ENCODE results near the gene GNG13.
"Not testable (repeated sequence)": the region's sequence is repeated elsewhere in the genome, so short reads cannot be mapped to it uniquely, and the experiment has no call there.

The GNG13 gene

DNA sequence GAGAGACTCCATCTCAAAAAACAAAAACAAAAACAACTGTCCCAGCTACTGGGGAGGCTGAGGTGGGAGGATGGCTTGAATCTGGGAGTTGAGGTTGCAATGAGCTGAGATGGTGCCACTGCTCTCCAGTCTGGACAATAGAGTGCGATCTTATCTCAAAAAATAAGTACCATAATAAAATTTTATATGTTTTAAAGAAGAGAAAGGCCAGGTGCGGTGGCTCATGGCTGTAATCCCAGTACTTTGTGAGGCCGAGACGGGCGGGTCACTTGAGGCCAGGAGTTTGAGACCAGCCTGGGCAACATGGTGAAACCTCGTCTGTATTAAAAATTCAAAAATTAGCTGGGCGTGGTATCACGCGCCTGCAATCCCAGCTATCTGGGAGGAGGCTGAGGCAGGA, 23.7 kb downstream of the GNG13 start:
- DNase-seq (ENCODE audit: low read depth): no peak

DNA sequence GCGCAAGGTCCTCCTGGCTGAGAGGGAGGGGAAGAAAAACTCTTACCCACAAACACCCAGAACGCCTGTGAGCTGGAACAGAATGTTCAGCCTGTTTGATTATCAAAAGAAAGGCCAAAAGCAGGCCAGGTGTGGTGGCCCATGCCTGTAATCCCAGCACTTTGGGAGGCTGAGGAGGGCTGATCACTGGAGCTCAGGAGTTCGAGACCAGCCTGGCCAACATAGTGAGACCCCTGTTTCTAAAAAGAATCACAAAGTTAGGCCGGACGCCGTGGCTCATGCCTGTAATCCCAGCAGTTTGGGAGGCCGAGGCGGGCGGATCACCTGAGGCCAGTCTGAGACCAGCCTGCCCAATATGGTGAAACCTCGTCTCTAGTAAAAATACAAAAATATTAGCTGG, 24.2 kb downstream of the GNG13 start:
- DNase-seq (ENCODE audit: low read depth): not testable (repeated sequence)

DNA sequence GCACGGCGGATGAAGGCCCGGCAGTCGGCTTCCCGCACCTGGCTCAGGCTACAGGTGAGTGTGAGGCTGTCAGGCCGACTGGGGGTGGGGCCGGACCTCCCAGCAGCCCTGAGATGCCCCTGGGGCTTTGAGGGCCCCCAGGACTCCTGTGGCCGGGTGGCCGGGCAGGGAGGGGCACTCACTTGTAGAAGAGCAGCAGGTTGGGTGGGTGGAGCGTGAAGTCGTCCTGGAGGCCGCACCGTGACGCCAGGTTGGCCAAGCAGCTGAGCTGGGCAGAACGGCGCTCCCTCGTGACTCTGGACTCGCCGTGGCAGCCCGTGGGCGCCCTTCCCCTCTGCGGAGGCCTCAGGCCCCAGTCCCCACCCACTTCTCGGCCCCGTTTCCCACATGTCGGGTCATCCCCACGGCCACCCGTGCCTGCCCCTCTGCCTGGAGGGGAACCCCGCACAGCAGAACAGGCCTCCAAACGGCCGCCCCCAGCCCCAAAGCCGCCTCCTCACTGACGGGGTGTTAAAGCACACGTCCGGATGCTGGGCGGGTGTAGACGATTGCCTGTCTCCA, 25.2 kb downstream of the GNG13 start:
- DNase-seq (ENCODE audit: low read depth): no peak

DNA sequence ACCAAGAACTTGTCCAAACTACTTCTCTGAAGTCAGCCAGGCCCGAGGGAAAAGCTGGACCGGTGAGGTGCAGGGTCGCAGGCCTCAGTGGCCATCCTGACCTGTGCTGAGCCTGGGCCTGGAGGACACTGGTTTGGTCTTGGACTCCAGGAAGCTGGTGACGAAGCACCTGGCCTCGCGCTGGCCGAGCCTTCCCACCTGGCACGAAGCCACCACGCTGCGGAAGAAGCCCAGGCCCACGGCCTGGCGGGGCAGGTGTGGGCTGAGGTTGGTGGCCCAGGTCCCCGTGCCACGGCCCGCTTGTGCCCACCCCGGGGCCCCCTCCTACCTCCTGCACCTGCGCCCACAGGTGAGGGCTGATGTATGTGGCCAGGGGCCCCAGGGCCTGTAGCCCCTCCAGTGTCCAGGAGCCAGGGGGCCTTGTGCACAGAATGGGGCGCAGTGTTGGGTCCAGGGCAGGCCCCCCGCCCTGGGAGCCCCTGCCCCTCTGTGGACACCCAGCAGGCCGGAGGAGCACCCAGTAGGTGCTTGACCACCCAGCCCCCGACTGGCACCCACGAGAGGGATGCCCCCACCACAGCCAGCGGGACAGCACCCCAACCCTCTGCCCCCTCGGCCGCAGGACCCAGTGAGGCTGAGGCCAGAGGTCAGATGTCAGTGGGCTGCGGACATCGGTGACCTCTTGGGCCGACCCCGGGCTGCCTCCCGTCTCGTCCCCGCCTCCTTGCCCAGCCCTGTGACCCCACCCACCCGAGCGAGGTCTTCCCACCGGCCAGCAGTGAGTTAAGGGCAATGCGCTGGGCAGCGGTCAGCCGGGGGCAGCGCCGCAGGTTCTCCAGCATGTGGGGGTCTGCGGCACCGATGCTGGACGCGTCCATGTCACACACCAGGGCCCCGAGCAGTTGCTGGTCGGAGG, 26.2 kb downstream of the GNG13 start:
- DNase-seq (ENCODE audit: low read depth): no peak

DNA sequence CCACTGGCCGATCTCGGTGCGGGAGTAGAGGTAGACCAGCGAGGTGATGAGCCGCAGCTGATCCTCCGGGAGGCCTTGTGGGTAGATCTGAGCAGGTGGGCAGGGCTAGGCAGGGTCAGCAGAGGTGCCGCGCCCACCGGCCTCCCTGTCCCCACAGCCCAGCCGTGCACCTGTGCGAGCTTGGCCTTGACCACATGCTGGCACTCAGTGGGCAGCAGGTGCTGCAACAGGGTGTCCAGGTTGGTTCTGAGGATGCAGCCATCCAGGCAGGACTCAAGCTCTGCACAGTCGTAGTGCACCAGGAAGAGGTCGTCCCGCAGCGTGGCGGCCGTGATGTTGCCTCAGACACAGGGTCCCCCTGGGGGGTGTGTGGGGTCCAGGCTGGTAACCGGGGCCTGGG, 27.6 kb downstream of the GNG13 start:
- DNase-seq (ENCODE audit: low read depth): no peak

DNA sequence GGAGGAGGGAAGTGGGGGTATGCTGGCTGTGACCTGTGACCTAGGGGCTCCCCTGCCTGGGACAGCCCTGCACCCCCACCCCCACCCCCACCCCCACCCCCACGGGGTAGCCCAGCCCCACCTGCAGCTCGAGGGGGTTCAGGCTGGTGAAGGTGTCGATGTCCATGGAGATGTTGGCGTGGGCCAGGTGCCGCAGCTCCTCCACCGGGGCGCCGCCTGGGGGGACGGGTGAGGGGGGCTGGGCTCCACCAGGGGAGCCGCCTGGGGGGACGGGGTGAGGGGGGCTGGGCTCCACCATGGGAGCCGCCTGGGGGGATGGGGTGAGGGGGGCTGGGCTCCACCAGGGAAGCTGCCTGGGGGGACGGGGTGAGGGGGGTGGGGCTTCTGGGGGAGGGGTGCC, 30.1 kb downstream of the GNG13 start:
- DNase-seq (ENCODE audit: low read depth): no peak

DNA sequence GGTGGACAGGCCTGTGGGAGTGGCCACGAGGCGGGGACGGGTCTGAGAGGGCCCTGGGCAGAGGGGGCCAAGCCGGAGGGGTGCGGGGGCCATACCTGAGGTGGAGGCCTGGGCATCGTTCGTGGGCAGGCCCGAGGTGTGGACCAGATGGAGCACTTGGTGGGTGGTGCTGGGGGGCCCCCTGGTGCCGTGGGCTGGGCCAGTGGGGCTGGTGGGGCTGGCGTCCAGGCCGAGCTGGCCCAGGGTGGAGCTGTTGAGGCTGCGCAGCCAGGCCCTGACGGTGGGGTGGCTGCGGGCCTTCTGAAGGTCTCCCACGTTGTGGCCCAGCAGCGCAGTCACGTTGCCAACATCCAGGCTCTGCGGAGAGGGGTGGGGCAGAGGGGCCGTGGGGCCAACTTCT, 30.6 kb downstream of the GNG13 start:
- no peak for DNase-seq (ENCODE audit: low read depth)

DNA sequence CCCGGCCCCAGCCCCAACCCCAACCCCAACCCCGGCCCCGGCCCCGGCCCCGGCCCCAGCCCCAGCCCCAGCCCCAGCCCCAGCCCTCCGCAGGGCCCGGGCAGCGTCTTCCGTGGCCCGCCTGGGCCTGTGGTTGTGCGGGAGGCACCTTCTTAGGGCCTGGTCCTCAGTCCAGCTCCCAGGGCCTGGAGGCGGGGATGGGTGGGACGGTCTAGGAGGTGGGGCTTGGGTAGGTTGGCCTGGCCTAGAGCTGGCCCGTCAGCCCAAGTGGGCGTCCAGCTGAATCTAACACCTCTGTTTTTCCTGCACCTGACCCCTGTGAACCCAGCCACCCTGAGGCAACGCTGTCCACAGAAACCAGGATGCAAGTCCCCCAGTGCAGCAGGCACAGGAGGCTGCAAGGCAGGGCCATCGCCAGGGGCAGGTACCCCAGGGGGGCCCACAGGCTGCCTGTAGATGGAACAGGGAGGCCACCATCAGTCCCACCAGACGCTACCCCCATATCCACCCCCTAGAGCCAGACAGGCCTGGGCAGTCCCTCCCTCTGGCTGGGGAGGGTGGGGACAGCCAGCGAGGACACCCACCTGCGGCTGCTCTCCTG, 31.2 kb downstream of the GNG13 start:
- no peak for DNase-seq (ENCODE audit: low read depth)

DNA sequence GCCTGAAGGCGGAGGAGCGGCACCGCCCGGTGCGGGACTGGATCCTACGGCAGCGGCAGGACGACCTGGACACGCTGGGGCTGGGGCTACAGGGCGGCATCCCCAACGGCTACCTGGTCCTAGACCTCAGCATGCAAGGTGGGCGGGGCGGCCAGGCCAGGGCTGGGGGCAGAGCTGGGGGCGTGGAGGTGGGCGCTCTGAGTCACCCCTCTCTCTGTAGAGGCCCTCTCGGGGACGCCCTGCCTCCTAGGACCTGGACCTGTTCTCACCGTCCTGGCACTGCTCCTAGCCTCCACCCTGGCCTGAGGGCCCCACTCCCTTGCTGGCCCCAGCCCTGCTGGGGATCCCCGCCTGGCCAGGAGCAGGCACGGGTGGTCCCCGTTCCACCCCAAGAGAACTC, 32.1 kb downstream of the GNG13 start:
- DNase-seq (ENCODE audit: low read depth): no peak

DNA sequence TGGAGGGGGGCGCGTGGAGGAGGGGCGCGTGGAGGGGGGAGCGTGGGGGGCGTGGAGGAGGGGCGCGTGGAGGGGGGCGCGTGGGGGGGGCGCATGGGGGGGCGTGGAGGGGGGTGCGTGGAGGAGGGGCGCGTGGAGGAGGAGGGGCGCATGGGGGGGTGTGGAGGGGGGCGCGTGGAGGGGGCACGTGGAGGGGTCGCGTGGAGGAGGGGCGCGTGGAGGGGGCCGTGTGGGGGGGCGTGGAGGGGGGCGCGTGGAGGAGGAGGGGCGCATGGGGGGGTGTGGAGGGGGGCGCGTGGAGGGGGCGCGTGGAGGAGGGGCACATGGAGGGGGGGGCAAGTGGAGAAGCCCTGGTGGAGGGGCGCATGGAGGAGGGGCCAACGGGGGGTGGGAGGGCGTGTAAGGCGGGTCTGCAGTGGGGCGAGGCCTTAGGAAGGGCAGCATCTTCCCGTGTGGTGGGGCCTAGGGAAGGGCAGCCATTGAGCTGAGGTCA, 32.7 kb downstream of the GNG13 start:
- DNase-seq (ENCODE audit: low read depth): no peak

DNA sequence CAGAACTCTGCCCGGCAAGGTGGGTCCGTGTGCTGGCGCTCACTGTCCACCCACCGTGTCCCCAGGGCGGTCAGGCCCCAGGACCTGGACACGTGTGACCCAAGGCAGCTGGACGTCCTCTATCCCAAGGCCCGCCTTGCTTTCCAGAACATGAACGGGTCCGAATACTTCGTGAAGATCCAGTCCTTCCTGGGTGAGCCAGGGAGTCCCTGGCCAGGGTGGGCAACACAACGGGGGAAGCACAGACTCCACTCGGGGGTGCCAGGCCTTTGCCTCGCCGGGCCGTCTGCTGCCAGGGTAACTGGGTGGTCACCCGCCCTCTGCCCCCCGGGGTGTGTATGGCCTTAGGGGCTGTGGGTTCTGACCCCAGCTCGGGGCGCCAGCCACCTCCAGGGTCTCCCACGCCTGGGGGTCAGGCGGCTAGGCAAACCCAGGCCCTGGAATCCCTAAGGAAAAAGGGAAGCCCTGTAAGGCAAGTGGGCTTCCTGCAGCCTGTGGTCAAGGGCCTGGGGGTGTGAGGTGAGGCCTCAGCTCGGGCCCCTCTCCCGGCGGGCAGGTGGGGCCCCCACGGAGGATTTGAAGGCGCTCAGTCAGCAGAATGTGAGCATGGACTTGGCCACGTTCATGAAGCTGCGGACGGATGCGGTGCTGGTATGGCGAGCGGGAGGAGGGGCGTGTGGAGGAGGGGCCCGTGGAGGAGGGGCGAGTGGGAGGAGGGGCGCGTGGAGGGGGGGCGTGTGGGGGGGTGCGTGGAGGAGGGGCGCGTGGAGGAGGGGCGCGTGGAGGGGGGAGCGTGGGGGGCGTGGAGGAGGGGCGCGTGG, 33.5 kb downstream of the GNG13 start:
- no peak for DNase-seq (ENCODE audit: low read depth)

DNA sequence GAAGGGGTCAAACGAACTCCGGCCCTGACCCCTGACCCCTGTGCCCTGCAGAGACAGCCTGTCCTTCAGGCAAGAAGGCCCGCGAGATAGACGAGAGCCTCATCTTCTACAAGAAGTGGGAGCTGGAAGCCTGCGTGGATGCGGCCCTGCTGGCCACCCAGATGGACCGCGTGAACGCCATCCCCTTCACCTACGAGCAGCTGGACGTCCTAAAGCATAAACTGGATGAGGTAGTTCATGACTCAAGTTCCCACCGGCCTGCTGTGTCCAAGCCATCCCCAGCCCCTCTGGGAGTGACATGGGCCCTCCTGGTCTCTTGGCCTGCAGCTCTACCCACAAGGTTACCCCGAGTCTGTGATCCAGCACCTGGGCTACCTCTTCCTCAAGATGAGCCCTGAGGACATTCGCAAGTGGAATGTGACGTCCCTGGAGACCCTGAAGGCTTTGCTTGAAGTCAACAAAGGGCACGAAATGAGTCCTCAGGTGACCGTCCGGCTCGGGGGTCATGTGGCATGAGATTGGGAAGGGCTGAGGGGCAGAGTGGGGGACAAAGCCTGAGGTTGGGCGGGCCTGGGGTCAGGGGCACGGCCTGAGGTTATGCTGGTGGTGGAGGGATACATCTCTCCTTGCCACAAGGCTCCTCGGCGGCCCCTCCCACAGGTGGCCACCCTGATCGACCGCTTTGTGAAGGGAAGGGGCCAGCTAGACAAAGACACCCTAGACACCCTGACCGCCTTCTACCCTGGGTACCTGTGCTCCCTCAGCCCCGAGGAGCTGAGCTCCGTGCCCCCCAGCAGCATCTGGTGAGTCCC, 34.3 kb downstream of the GNG13 start:
- no peak for DNase-seq (ENCODE audit: low read depth)

DNA sequence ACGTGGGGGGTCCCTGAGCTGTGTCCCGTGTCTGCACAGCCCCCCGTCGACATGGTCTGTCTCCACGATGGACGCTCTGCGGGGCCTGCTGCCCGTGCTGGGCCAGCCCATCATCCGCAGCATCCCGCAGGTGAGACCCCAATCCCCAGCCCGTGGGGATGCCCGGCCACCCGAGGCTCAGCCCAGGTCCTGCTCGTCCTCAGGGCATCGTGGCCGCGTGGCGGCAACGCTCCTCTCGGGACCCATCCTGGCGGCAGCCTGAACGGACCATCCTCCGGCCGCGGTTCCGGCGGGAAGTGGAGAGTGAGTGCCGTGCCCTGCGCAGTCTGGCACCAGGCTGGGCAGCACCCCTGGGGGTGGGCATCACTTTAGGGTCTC, 35.1 kb downstream of the GNG13 start:
- no peak for DNase-seq (ENCODE audit: low read depth)

DNA sequence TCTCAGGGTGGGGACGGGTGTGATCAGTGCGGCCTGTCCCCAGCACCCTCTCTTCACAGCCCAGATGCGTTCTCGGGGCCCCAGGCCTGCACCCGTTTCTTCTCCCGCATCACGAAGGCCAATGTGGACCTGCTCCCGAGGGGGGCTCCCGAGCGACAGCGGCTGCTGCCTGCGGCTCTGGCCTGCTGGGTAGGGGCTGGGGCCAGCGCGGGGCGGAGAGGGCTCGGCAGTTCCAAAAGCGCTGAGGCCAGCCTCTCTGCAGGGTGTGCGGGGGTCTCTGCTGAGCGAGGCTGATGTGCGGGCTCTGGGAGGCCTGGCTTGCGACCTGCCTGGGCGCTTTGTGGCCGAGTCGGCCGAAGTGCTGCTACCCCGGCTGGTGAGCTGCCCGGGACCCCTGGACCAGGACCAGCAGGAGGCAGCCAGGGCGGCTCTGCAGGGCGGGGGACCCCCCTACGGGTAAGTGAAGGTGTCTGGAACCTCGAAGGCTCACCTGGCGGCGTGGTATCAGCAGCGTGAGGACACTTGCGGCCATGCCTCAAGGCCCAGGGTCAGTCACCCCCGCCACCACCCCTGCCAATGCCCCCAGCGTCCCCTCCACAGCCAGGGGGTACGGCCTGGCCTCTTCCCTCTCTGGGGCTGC, 35.6 kb downstream of the GNG13 start:
- DNase-seq (ENCODE audit: low read depth): no peak

DNA sequence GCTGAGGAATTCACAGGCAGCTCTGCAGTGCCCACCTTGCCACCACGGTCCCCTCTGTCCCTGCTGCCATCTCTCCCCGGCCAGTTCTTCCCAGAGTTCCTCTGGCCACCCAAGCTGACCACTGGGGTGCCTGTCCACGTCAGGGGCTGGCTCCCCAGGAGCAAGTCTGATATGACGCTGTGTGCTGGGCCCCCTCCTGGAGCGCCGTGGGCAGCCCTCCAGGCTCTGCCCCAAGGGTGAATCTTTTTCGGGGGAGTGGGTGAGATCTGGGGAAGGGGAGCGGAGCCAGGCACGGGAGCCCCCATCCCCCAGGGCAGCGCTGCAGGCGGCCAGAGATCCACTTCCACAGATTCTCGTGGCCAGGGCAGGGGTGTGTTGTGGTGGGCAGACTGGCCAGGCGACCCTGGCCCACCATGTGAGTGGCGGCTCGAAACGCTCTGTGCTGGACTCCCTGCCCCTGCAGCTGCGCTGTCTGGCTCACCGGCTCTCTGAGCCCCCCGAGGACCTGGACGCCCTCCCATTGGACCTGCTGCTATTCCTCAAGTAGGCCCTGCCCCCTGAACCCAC, 36.3 kb downstream of the GNG13 start:
- no peak for DNase-seq (ENCODE audit: low read depth)

DNA sequence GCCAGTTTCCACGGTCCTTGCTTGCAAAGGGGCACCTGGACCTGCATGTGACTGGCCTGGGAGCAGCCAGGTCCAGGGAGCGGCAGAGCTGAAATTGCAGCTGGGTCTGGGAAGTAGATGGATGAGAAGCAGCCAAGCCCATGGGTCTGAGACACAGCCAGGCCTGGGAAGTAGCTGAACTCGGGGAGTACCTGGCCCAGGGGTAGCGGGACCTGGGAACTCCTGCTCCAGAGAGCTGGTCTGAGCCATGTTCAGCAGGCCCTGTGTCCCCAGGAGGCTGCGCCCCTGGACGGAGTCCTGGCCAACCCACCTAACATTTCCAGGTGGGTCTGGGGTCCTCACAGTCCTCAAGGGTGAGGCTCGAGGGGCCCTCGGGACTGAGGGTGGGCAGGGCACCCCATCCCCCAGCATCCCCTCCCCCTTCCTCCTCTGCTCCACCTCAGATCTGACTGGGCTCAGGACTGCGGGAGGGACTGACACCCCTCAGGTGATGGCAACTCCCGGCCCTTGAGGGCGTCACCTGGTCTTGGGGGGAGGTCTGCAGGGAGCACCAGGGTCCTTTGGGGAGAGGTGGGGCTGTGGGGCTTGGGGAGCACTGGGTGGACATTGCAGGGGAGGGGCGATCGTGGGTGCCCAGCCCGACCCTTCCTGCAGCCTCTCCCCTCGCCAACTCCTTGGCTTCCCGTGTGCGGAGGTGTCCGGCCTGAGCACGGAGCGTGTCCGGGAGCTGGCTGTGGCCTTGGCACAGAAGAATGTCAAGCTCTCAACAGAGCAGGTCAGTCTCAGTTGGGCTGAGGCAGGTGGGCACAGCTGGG, 37.0 kb downstream of the GNG13 start:
- no peak for DNase-seq (ENCODE audit: low read depth)

DNA sequence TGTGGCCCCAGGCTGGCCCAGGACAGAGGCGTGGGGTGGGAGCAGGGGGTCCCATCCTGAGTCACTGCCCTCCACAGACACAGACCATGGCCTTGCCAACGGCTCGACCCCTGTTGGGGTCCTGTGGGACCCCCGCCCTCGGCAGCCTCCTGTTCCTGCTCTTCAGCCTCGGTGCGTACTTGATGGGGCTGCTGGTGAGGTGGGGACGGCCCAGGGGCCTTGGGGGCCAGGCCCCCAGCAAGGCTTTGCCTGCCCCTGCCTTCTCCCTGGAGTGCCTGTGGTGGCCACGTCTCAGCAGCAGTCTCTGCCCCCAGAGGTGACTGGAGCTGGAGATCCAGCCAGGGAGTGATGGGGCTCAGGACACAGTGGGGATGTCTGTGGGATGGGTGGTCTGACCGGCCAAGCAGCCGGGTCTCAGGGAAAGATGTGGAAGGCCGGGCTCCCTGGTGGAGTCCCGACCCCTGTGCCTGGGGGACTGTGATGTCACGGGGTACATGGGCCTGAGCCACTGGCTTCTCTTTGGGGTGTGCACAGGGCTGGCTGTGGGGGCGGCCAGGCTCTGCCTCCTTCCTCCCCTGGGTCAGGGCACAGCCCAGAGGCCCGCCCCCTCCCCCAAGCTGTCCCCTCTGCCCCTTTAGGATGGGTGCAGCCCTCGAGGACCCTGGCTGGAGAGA, 37.8 kb downstream of the GNG13 start:
- DNase-seq (ENCODE audit: low read depth): no peak

DNA sequence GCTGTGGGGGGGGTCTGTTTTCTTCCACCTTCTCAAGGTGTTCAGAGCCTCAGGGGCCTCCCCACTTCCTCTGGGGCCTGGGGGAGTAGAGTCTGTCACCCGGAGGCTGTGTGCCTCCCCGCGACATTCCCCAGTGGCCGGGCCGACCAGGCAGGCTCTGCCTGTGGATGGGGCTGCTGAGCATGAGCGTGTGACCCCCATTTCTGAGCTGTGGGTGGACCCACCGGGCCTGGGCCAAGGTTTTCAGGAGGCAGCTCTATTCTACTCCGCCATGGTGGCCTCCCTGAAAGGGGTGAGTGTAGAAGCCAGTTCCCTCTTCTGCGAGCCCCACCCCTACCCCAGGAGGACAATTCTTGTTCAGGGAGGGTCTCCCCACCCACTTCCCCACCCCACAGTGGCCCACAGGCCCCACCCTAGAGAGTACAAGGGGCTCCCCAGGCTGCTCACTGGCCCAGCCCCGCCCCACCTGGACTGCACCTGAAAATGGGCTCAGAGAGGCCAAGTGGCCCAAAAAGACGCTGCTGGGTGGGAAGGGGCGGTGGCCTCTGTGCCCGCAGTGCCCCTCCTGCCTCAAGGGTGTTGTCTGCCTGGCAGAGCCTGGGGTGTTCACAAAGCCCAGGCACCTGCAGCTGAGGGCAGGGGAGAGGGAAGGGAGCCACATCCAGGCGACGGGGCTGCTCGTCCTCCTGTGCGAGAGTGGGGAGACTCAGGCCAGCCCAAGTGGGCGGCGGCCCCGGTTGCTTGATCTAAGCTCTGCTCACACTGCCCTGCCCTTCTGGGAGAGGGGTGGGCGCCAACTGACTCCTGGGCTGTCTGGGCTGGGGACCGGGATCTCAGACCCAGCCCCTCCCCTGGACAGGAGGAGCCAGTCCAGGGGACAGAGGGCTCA, 38.7 kb downstream of the GNG13 start:
- no peak for DNase-seq (ENCODE audit: low read depth)
